Left ventricle myocardium inferior (tissue), 1 donor: ENCODE results near the gene HEATR9. TPM values are rescaled to one million over a fixed set of nuclear protein-coding genes. Genes with fewer than 3 reads are reported as not detected.

Experiments used
- DNase-seq: peaks from one replicate; pipeline ENCODE4 v3.0.0-alpha.2; 2020
- H3K27ac ChIP-seq: fragments of 200-600 bp; replicated peaks from 2 replicates; pipeline ENCODE4 v1.8.0; 2021
- H3K27me3 ChIP-seq: fragments of 200-600 bp; 2 replicates; pipeline ENCODE4 v1.8.0; 2021; ENCODE audit warnings: low read depth
- H3K36me3 ChIP-seq: fragments of 200-600 bp; 2 replicates; pipeline ENCODE4 v1.8.0; 2021
- H3K4me1 ChIP-seq: fragments of 200-600 bp; 2 replicates; pipeline ENCODE4 v1.8.0; 2021
- H3K4me3 ChIP-seq: fragments of 200-600 bp; 2 replicates; pipeline ENCODE4 v1.8.0; 2021; ENCODE audit warnings: mild to moderate bottlenecking, moderate library complexity
- H3K9me3 ChIP-seq: fragments of 200-600 bp; replicated peaks from 2 replicates; pipeline ENCODE4 v1.8.0; 2021
- intact Hi-C: fragments of 100-400 bp; cut with micrococcal nuclease; formaldehyde crosslinking; loops from one replicate; pipeline ENCODE4 v1.11.0; 2022
- total RNA-seq: library from RNA; stranded (reverse); fragmentation: NEBNext Ultra II Directional; extraction: Animal tissue kit (Norgen Biotek cat#: 25700); gene quantifications from one replicate; pipeline ENCODE4 v1.2.1, GENCODE V29; 2021
- TF ChIP-seq, protein P1 (sequence below): fragments of 200-600 bp; IDR thresholded peaks from 2 replicates; pipeline ENCODE4 v1.8.0; 2021; ENCODE audit warnings: antibody characterized with exemption, mild to moderate bottlenecking, borderline replicate concordance
- donor health status: DM: no; HTN: yes; CAD: no; lungs with severe emphysema.

HEATR9 gene
- total RNA-seq, 1 donor from 2014 or later, result not detected

GRCh38 chr17:35906191-35906925 lies 37.7 kb upstream of the HEATR9 start:
- DNase-seq, result no peak
- intact Hi-C loops, result no loop called here
- Histone ChIP-seq H3K4me1 (no peaks in the 10 kb centered on the region), H3K9me3 (no peaks in the 10 kb centered on the region), H3K36me3 (no peaks in the 10 kb centered on the region), H3K4me3 (no peak overlapping the region), H3K27ac (no peak overlapping the region), H3K27me3 (peaks cover 36% of the 10 kb centered on the region)
- TF ChIP-seq, protein P1, sequence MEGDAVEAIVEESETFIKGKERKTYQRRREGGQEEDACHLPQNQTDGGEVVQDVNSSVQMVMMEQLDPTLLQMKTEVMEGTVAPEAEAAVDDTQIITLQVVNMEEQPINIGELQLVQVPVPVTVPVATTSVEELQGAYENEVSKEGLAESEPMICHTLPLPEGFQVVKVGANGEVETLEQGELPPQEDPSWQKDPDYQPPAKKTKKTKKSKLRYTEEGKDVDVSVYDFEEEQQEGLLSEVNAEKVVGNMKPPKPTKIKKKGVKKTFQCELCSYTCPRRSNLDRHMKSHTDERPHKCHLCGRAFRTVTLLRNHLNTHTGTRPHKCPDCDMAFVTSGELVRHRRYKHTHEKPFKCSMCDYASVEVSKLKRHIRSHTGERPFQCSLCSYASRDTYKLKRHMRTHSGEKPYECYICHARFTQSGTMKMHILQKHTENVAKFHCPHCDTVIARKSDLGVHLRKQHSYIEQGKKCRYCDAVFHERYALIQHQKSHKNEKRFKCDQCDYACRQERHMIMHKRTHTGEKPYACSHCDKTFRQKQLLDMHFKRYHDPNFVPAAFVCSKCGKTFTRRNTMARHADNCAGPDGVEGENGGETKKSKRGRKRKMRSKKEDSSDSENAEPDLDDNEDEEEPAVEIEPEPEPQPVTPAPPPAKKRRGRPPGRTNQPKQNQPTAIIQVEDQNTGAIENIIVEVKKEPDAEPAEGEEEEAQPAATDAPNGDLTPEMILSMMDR, result no peak

DNA sequence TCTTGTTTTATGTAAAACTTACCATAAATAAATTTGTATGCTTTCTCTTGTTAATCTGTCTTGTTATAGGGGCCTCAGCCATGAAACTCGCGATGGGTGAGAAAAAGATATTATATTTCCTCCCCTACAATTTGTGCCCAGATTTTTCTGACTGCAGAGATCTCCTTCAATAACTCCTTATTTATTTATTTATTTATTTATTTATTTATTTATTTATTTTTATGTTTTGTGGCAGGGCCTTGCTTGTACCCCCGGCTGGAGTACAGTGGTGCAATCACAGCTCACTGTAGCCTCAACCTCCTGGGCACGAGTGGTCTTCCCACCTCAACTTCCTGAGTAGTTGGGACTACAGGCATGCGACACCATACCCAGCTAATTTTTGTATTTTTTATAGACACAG lies 34.8 kb upstream of the HEATR9 start:
- TF ChIP-seq, protein P1, result no peak
- no peak for DNase-seq
- intact Hi-C loops, result no loop called here

GRCh38 chr17:35901631-35902175 lies 33.0 kb upstream of the HEATR9 start:
- intact Hi-C loops, result no loop called here
- Histone ChIP-seq H3K36me3 (no peaks in the 10 kb centered on the region), H3K4me3 (no peak overlapping the region), H3K4me1 (no peaks in the 10 kb centered on the region), H3K27ac (no peak overlapping the region), H3K27me3 (peaks cover 42% of the 10 kb centered on the region), H3K9me3 (no peaks in the 10 kb centered on the region)
- DNase-seq, result no peak
- TF ChIP-seq, protein P1, result no peak

More for the DNA sequence above, 34.8 kb upstream of the HEATR9 start:
- H3K27me3 ChIP-seq, result peaks cover 42% of the 10 kb centered on the region
- no peak overlapping the region for H3K27ac ChIP-seq
- H3K9me3 ChIP-seq, result no peaks in the 10 kb centered on the region
- H3K4me3 ChIP-seq, result no peak overlapping the region
- H3K36me3 ChIP-seq, result no peaks in the 10 kb centered on the region
- H3K4me1 ChIP-seq, result no peaks in the 10 kb centered on the region

- H3K9me3 ChIP-seq, result no peaks in the 10 kb centered on the region
- H3K27me3 ChIP-seq, result peaks cover 43% of the 10 kb centered on the region
- intact Hi-C loops, result no loop called here
- H3K4me3 ChIP-seq, result no peak overlapping the region
- H3K4me1 ChIP-seq, result no peaks in the 10 kb centered on the region
- no peaks in the 10 kb centered on the region for H3K36me3 ChIP-seq
- H3K27ac ChIP-seq, result no peak overlapping the region
- TF ChIP-seq, protein P1, result no peak
- DNase-seq, result no peak
Observed at GRCh38 chr17:35900708-35901480, 32.2 kb upstream of the HEATR9 start.

GRCh38 chr17:35900280-35900679 lies 31.6 kb upstream of the HEATR9 start:
- TF ChIP-seq, protein P1, result no peak
- peaks cover 39% of the 10 kb centered on the region for H3K27me3 ChIP-seq

More at GRCh38 chr17:35900280-35900679, 31.6 kb upstream of the HEATR9 start:
- Histone ChIP-seq H3K9me3 (no peaks in the 10 kb centered on the region), H3K36me3 (no peaks in the 10 kb centered on the region), H3K4me3 (no peak overlapping the region), H3K27ac (no peak overlapping the region), H3K4me1 (no peaks in the 10 kb centered on the region)
- intact Hi-C loops, result no loop called here
- no peak for DNase-seq
